HUES6 (cell line): Measurements from ENCODE around the gene PIAS2.
"Not testable (repeated sequence)": the region's sequence is repeated elsewhere in the genome, so short reads cannot be mapped to it uniquely, and the experiment has no call there.

Experiments used
- H3K27ac ChIP-seq: 2 replicates; pipeline ENCODE4 v1.7.0; 2013; ENCODE audit warnings: low read depth, mild to moderate bottlenecking, low read length, inconsistent platforms
- H3K27me3 ChIP-seq: 2 replicates; pipeline ENCODE4 v1.6.1; 2013; ENCODE audit warnings: low read length; ENCODE audit not compliant: control insufficient read depth, insufficient read depth
- H3K36me3 ChIP-seq: 2 replicates; pipeline ENCODE4 v1.6.1; 2013; ENCODE audit warnings: low read length; ENCODE audit not compliant: control insufficient read depth, insufficient read depth
- H3K4me1 ChIP-seq: 2 replicates; pipeline ENCODE4 v1.6.1; 2013; ENCODE audit warnings: low read length; ENCODE audit not compliant: control insufficient read depth, insufficient read depth
- H3K4me3 ChIP-seq: 2 replicates; pipeline ENCODE4 v1.5.1; 2013; ENCODE audit warnings: low read depth, low read length
- H3K9ac ChIP-seq: one replicate; pipeline ENCODE4 v1.6.1; 2013; ENCODE audit warnings: mild to moderate bottlenecking, low read length
- H3K9me3 ChIP-seq: 2 replicates; pipeline ENCODE4 v1.6.1; 2013; ENCODE audit warnings: low read depth, low read length; ENCODE audit not compliant: control insufficient read depth, insufficient read depth

Gene PIAS2

DNA sequence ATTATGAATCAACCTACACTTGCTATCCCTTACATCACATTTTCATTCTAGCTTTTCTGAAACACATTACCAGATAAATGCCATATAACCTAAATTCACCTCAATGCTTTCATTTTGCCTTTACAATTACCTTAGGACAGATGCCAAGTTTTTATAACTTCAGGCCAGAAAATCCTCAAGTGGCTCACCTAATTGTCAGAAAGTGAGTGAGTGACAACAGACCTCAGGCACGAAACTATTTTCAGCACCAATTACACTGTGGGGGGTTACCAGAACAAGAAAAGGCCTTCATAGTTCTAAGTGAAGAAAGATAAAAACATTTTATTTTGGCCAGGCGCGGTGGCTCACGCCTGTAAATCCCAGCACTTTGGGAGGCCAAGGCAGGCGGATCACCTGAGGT is 108.2 kb downstream of the PIAS2 start:
- H3K27ac ChIP-seq = no peak overlapping the region
- no peak overlapping the region for H3K9ac ChIP-seq
- no peaks in the 10 kb centered on the region for H3K4me1 ChIP-seq
- no peaks in the 10 kb centered on the region for H3K36me3 ChIP-seq
- H3K27me3 ChIP-seq = no peaks in the 10 kb centered on the region
- H3K9me3 ChIP-seq = no peaks in the 10 kb centered on the region
- no peak overlapping the region for H3K4me3 ChIP-seq

DNA sequence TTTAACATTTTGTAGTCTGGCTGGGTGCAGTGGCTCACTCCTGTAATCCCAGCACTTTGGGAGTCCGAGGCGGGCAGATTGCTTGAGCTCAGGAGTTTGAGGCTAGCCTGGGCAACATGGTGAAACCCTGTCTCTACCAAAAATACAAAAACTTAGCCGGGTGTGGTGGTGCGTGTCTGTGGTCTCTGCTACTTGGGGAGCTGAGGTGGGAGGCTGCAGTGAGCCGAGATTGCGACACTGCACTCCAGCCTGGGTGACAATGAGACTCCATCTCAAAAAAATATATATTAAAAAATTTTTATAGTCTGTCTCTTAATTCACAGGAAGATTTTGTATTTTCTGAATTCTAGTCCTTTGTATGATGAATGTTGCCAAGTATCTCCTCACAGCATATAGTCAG is 121.4 kb downstream of the PIAS2 start:
- not testable (repeated sequence) for H3K9ac ChIP-seq, H3K9me3 ChIP-seq, H3K36me3 ChIP-seq, H3K4me1 ChIP-seq, H3K4me3 ChIP-seq, H3K27me3 ChIP-seq, H3K27ac ChIP-seq

DNA sequence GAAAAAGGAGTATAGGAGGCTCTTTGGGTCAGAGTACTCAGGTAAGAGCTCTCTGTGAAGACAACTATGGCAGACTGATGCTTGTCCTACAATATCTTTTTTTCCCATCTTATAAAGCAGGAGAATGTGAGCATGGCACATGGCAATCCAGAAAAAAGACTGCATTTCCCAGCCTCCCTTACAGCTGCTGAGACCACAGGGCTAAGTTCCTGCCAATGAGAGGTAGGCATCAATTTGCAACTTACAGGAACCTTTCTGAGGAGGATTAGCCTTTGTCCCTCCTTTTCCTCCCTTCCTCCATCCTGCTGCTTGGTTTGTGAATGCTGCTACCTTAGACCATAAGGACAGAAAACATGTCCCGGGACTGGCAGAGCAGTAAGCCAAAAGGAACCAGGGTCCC is 122.7 kb downstream of the PIAS2 start:
- no peak overlapping the region for H3K4me3 ChIP-seq
- no peak overlapping the region for H3K27ac ChIP-seq
- no peaks in the 10 kb centered on the region for H3K27me3 ChIP-seq
- no peaks in the 10 kb centered on the region for H3K36me3 ChIP-seq
- no peaks in the 10 kb centered on the region for H3K4me1 ChIP-seq
- no peak overlapping the region for H3K9ac ChIP-seq
- peaks cover 11% of the 10 kb centered on the region for H3K9me3 ChIP-seq

DNA sequence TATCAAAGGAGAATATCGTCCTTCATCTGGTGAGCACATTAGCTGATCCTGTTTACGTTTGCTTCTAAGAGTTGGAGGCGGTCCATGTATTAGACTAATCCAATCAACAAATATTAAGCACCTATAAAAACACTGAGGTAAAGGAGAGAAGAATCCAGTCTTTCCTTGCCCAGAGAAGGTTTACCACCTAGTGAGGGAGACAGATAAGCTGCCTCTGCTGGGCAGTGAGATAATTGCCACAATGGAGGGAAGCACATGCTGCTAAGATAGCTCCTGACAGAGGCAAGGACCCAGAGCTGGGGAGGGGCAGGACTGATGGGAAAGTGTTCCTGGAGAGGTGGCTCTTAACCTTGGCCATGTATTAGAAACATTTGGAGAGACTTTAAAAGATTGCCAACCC is 123.7 kb downstream of the PIAS2 start:
- no peaks in the 10 kb centered on the region for H3K4me1 ChIP-seq
- H3K9ac ChIP-seq = no peak overlapping the region
- H3K4me3 ChIP-seq = no peak overlapping the region
- no peaks in the 10 kb centered on the region for H3K36me3 ChIP-seq
- no peak overlapping the region for H3K27ac ChIP-seq
- no peaks in the 10 kb centered on the region for H3K27me3 ChIP-seq
- peaks cover 12% of the 10 kb centered on the region for H3K9me3 ChIP-seq

DNA sequence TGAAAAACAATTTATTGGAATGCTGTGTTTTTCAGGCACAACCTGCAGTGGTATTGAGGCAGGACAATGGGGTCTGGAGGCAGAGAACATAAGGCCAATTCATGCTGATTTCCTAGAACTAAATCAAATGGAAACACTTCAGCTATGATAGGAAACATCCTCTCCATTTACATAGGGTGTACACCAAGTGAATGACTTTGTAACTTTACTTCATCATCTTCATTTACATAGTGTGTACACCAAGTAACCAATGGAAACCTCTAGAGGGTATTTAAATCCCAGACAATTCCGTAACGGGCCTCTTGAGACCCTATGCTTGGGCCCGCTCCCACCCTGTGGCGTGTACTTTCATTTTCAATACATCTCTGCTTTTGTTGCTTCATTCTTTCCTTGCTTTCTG is 128.2 kb downstream of the PIAS2 start:
- H3K36me3 ChIP-seq = no peaks in the 10 kb centered on the region
- H3K4me1 ChIP-seq = no peaks in the 10 kb centered on the region
- H3K9me3 ChIP-seq = peaks cover 14% of the 10 kb centered on the region
- no peak overlapping the region for H3K9ac ChIP-seq
- H3K27ac ChIP-seq = no peak overlapping the region
- no peaks in the 10 kb centered on the region for H3K27me3 ChIP-seq
- no peak overlapping the region for H3K4me3 ChIP-seq

DNA sequence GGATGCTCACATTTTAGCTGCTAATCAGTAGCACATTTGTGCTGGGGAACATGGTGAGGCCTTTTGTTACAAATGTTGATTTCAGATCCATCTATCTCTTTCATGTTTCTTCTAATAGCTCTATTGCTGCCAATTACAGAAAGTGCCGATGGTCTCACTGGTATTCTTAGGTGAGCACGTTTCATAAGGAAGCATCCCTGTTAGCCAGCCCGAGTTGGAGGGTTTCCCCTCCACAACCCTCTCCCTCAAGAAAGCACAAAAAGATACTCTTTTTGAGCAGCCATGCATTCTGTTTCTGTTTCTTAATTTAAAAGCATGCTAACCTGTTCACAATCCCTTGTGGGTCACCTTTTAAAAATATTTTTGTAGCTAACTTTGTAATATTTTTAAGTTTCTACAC is 129.6 kb downstream of the PIAS2 start:
- Histone ChIP-seq H3K4me1 (no peaks in the 10 kb centered on the region), H3K9me3 (peaks cover 14% of the 10 kb centered on the region), H3K36me3 (no peaks in the 10 kb centered on the region)

DNA sequence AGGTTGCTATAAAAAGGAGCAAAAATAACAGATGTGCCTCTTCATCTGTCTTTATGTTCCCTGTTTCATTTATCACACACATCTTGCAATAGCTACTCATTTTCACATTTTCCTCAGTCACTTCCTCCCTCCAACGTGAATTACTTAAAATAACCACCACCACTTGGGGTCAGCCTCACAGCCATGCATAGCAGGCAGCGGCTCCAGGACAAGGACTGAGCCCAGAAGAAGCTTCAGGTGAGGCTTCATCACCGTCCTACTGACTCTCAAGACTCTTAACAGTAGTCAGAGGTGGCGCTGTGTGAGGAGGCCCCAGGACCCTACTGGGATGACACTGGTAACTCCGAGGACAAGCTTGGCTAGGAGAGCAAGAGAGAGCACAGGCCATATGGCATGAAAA is 144.9 kb downstream of the PIAS2 start:
- no peaks in the 10 kb centered on the region for H3K9me3 ChIP-seq
- H3K9ac ChIP-seq = no peak overlapping the region
- no peaks in the 10 kb centered on the region for H3K27me3 ChIP-seq
- no peaks in the 10 kb centered on the region for H3K36me3 ChIP-seq
- H3K27ac ChIP-seq = no peak overlapping the region
- H3K4me3 ChIP-seq = no peak overlapping the region
- H3K4me1 ChIP-seq = peaks cover 16% of the 10 kb centered on the region

More for the DNA sequence above, 129.6 kb downstream of the PIAS2 start:
- Histone ChIP-seq H3K9ac (no peak overlapping the region), H3K4me3 (no peak overlapping the region), H3K27me3 (no peaks in the 10 kb centered on the region), H3K27ac (no peak overlapping the region)

DNA sequence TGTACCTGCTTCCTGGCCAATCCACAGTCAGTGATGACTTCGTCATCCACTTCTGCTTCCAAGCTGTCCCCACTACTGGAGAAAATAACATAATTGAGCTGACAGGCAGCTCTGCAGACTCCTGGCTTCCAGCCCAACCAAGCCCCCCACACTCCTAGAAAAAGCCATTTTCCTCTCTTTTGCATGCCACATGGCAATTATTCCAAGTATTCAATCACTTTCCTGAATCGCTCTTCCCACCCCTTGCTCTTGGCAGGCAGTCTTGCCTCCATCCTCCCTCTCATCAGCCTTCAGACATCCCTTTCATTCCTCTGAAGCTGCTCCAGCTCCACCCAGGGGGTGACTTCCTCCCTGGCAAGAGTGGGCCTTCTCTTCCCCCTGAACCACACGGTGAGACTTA is 146.2 kb downstream of the PIAS2 start:
- no peaks in the 10 kb centered on the region for H3K36me3 ChIP-seq
- no peak overlapping the region for H3K27ac ChIP-seq
- no peaks in the 10 kb centered on the region for H3K9me3 ChIP-seq
- peaks cover 16% of the 10 kb centered on the region for H3K4me1 ChIP-seq
- no peaks in the 10 kb centered on the region for H3K27me3 ChIP-seq
- H3K9ac ChIP-seq = no peak overlapping the region
- no peak overlapping the region for H3K4me3 ChIP-seq

DNA sequence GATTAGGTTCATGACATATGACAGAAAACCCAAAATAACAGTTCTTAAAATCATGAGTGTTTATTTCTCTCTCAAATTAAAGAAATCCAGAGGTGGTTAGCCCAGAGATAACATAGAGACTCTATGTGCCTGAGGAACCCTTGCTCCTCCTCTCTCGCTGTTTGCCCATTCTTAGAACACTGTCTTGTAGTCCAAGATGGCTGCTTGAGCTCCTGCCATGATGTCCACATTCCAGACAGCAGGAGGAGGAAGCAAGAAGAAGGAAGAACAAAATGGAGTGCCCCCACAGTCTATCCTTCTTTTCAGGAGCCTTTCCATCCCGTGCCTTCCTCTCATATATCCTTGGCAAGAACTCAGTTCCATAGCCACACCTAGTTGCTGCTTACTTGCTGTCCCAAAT is 146.6 kb downstream of the PIAS2 start:
- H3K4me1 ChIP-seq = peaks cover 16% of the 10 kb centered on the region
- H3K9ac ChIP-seq = no peak overlapping the region
- no peaks in the 10 kb centered on the region for H3K27me3 ChIP-seq
- no peaks in the 10 kb centered on the region for H3K9me3 ChIP-seq
- no peak overlapping the region for H3K4me3 ChIP-seq
- H3K36me3 ChIP-seq = no peaks in the 10 kb centered on the region
- H3K27ac ChIP-seq = no peak overlapping the region

DNA sequence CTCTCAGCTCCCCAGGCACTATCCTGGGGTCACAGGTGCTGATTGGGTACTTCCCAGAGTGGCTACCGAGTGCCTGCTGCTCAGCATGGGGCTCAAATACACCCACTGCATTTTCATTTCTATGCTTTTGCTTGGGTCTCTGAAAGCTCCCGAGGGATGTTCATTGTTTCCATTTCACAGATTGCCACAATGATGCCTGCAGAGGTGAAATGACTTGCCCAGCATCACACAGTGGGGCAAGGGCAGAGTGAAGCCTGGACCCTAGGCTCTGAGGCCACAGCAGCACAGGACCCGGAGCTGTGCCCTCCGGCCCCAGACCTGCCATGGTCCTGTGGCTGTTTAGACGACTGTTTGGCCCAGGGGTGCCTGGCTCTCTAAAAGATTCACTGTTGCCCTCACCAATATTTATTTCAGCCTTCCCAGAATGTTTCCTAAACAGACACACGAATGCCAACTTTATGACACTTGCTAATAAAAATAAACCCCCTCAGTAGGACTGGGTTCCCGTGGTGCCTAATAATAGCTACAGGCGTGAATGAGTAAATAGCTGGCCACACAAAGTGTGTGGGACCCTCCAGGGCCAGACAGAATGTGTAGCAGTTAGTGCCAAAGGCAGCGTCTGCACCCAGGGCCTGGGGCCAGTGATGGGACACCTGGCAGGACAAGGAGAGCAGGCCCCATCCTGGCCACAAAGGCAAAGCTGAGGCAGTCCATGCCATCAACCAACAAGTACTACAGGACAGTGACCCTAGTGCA is 149.0 kb downstream of the PIAS2 start:
- H3K36me3 ChIP-seq = no peaks in the 10 kb centered on the region
- H3K27ac ChIP-seq = no peak overlapping the region
- peaks cover 7% of the 10 kb centered on the region for H3K4me1 ChIP-seq
- H3K9me3 ChIP-seq = no peaks in the 10 kb centered on the region
- no peak overlapping the region for H3K9ac ChIP-seq
- no peaks in the 10 kb centered on the region for H3K27me3 ChIP-seq
- no peak overlapping the region for H3K4me3 ChIP-seq

DNA sequence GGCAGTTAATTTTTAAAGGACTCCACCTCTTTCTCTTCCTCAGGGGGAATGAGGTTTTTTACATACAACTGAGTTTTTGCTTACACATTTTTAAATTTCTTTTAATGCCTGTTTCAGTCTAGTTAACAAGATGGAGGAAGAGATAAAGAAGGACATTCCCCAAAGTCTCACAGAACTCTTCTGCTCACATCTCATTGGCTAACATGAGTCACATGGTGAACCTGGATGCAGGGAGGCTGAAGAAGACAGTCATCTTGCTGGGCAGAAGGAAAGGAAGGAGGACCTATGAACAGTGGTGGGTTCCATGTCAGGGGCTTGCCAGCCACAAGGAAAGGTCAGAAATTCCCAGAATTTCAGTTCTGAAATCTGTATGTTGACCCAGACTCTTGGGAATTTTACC is 150.1 kb downstream of the PIAS2 start:
- Histone ChIP-seq H3K4me3 (no peak overlapping the region), H3K4me1 (peaks cover 4% of the 10 kb centered on the region), H3K9me3 (no peaks in the 10 kb centered on the region), H3K27me3 (peaks cover 1% of the 10 kb centered on the region; the same call in 1 of the 2 replicates), H3K27ac (no peak overlapping the region), H3K9ac (no peak overlapping the region), H3K36me3 (no peaks in the 10 kb centered on the region)
